ENCODE measurements around the gene TMEM163.
"Not testable (repeated sequence)": the region's sequence is repeated elsewhere in the genome, so short reads cannot be mapped to it uniquely, and the experiment has no call there.

TMEM163 gene

DNA sequence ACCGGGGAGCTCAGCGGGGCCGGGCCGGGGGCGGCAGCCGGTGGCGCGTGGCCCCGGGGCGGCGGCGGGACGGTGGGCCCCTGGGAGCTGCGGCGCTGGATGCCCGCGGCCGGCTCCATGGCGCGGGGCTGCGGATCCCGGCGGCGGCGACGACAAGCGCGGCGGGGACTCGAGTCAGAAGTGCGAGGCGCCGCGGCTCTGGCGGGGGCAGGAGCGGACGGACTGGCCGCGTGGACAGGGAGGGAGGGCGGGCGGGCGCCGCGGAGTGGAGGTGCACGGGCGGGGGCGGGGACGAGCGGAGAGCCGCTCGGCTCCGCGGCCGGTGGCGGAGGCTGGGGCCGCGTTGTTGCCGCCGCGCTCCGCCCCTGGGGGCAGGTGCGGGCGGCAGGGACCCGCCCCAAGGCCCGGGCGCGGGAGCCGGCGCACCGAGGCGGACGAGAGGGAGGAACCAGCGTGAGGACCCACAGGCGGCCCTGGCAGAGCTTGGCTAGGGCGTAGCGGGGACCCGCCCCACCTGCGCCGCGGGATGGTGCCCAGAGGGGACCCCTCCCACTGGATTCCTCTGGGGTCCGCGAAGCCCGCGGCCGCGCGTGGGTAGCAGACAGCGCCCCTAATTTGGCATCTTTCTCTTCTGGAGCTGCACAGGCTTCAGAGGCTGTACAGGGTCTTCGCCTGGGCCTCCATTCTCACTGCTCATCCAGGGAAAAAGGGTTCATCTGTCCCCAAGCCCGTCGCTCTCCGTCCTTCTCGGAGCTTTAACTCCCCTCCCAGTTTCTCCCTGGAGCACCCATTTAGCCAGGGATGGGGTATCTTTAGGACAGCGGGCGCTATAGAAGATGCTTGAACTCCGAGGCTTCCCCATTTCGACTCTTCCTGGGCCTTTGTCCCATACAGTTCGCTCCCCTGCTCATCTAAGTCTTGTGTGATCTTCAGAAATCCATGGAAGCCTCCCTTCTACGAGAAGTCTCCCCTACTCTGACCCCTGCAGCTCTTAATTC lies at the start of gene TMEM163:
Gene TMEM163 (minus strand): TSS at position 184 of the 998 bp plus-strand sequence.
- DNase-seq (ENCODE audit: low spot score) = no peak

DNA sequence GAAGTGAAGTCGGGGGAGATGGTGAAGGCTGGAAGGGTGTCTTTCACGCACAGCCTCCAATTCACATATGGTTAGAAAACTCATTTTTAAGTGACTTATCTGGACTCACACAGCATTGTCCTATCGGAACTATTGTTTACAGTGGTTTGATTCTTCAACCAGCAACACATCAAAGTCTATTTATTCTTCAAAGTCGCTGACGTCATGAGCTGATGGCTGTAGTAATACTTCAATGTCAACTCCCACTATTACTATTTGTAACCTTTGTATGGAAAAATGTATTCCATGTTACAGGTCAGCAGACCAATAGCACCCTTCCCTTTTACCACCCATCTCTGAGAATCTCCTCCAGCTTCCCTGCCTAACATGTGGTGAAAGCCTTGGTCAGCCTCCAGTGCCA lies 47.8 kb upstream of the TMEM163 start:
- no peak for DNase-seq (ENCODE audit: low spot score)

DNA sequence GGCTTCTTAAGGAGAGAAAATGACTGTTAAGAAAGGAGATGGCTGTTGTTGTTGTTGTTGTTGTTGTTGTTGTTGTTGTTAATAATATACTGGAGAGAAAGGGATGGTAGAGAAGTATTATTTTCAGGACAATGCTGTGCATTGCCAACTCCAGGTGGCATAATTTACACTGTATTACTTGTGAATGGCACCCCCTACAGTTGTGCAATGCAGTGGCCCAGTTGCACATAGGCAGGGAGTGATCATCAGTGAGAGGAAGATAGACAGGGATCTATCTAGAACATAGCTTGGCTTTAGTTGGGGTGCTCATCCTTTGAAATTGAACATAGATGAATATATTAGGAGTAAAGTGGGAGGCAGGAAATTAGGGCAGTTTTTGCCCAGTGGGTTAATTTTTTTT lies 47.2 kb upstream of the TMEM163 start:
- DNase-seq (ENCODE audit: low spot score) = no peak

DNA sequence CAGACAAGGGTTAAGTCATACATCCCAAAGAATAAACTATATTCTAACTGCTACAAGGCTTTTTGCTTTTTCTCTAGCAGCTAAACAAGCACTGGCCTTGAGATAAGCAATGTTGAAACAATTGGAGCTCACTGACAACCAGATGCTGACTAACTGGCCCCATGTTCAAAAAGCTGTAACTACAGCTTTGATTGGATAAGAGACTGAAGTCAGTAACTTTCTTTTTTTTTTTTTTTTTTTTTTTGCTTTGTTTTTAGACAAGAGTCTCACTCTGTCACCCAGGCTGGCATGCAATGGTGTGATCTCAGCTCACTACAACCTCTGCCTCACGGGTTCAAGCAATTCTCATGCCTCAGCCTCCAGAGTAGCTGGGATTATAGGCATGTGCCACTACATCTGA lies 45.4 kb upstream of the TMEM163 start:
- DNase-seq (ENCODE audit: low spot score) = no peak

DNA sequence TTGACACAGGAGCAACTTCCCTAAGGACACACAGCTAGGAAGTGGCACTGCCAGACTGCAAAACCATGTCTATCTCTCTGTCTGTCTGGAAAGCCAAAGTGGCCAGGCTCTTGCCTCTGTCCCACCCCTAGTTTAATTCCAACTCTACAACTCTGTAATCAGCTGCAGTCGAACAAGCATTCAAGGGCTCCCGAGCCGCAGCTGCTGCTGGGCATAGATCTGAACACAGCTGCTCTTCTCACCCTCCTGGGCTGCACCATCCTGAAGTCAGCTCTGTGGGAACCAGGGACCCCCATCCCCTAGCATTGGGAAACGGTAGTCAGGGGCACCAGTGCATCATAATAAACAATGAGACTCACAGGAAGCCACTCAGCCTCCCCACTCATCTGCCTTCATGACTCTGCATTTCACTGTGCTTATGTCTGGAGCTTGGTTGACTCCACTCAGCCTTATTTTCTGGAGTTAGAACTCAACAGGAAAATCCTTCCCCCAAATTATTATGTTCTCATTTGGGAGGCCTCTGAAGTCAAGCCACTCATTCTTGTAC lies 44.4 kb upstream of the TMEM163 start:
- DNase-seq (ENCODE audit: low spot score) = no peak

DNA sequence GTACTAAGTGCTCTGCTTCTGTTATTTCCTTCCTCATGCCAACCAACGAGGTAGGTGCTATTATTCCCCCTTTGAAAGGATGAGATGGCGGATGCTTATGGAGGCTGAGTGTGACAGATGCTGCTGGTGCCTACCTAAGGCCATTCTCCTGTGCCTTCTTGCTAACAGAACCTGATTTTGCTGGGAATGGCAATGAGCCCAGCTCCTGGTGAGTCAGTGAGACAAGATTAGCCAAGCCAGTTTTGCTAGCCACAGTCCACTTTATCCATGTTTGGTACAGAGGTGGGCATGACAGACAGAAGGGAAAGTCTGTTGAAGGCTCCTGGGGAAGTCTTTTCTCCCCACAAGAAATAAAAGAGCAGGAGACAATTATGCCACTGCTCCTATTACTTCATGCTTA lies 43.7 kb upstream of the TMEM163 start:
- no peak for DNase-seq (ENCODE audit: low spot score)

DNA sequence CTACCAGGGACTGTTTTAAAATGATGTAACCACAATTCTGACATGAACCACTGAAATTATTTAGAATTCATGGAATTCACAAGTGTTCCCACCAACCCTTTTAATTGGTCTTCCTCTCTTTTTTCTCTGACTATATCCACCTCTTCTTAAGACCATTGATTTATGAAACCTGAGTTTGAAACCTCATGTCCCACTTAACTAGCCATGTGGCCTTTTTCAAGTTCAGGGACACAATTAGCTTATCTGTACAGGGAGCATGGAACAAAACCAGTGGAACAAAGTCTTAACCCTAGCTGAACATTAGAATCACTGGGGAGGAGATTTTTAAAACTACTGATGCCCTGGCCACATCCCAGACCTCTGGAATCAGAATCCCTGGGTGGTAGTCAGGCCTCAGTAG lies 41.6 kb upstream of the TMEM163 start:
- no peak for DNase-seq (ENCODE audit: low spot score)

DNA sequence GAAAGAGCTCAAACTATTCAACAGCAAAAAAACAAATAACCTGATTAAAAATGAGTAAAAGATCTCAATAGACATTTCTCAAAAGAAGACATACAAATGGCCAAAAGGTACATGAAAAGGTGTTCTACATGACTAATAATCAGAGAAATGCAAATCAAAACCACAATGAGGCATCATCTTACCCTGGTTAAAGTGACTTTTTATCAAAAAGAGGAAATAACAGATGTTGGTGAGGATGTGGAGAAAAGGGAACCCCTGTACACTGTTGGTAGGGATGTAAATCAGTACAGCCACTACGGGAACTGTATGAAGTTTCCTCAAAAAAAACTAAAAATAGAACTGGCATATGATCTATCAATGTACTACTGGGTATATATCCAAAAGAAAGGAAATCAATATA lies 39.8 kb upstream of the TMEM163 start:
- DNase-seq (ENCODE audit: low spot score) = no peak

DNA sequence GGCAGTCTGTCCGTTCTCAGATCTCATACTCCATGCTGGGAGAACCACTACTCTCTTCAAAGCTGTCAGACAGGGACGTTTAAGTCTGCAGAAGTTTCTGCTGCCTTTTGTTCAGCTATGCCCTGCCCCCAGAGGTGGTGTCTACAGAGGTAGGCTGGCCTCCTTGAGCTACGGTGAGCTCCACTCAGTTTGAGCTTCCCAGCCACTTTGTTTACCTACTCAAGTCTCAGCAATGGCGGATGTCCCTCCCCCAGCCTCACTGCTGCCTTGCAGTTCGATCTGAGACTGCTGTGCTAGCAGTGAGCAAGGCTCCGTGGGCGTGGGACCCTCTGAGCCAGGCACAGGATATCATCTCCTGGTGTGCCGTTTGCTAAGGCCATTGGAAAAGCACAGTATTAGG lies 33.2 kb upstream of the TMEM163 start:
- not testable (repeated sequence) for DNase-seq (ENCODE audit: low spot score)

DNA sequence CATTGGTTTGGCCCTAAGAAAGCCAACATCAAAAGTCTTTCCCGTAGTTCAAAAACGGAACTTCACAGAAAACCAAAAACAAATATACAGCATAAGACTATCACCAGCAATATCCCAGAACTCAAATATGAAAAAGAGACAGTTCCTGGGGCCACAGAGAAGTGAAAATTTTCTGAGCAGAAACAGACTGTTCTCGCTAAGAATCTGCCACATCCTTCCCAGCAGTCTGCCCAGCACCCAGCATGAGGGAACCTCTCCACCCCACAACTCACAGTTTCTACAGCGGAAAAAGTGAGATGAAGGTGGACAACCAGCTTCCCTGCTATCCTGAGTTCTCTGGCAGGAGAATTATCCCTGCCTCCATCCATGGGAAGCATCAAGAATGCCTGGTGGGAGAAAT lies 26.7 kb upstream of the TMEM163 start:
- no peak for DNase-seq (ENCODE audit: low spot score)

DNA sequence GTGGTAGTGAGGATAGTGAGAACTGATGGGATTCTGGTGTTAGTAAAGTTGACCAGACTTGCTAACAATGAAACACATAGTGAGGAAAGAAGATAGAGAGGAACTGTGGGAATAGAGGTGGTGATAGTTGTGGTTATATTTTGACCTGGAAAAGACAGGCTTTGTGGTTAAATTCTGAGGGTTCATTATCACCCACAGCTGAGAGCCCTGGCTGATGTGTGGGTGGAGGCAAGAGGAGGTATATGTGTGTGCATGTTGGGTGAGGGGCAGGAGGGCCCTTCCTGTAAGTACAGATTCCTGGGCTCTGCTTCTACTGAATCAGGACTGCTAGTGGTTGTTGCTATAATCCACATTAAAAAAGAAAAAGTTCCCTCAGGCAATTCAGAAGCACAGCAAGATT lies 26.2 kb upstream of the TMEM163 start:
- no peak for DNase-seq (ENCODE audit: low spot score)

DNA sequence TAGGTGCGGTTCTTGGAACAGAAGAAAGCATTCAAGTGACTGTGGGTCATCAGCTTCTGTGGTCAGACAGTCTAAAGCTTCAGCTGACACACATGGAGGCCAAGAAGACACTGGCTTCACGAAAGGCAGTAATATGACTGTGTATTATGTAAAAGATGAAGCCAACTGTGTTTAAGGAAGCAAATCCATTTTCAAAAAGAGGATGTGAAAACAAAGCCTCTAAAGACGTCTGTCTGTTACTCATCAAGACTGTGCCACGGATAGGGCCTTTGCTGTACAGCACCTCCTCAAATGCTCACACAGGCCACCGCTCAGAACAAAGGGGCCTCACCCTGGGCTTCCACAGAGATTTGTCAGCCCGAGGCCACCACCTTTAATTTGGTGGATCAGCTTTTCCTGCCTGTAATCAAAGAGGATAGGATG lies 21.1 kb upstream of the TMEM163 start:
- no peak for DNase-seq (ENCODE audit: low spot score)

DNA sequence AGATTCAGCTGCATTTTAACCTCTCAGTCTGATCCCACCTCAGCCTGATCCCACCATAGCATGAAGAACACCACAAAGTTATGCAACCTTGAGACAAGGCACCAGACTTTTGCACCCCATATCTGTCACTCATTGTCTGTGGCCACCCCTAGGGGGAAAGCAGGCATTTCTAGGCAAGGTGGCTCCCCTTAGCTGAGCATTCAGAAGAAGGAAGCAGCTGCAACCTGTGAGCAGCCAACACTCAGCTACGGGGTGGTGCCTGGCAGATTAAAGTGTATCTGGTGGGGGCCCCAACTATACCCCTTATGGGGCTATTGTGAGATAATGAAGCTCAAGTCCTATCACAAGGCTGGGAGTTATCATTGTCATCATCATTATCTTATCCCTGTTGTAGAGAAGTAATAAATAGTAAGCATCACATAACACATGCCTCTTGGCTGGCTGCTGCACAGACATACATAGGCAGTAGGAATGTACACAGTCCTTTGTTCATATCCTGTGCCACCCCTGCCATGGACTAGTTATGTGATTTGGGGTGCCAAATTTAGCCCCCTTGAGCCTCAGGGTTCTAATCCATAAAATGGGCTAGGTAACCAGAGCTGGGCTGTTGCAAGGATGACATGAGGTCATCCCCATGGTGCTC lies 20.6 kb upstream of the TMEM163 start:
- no peak for DNase-seq (ENCODE audit: low spot score)

DNA sequence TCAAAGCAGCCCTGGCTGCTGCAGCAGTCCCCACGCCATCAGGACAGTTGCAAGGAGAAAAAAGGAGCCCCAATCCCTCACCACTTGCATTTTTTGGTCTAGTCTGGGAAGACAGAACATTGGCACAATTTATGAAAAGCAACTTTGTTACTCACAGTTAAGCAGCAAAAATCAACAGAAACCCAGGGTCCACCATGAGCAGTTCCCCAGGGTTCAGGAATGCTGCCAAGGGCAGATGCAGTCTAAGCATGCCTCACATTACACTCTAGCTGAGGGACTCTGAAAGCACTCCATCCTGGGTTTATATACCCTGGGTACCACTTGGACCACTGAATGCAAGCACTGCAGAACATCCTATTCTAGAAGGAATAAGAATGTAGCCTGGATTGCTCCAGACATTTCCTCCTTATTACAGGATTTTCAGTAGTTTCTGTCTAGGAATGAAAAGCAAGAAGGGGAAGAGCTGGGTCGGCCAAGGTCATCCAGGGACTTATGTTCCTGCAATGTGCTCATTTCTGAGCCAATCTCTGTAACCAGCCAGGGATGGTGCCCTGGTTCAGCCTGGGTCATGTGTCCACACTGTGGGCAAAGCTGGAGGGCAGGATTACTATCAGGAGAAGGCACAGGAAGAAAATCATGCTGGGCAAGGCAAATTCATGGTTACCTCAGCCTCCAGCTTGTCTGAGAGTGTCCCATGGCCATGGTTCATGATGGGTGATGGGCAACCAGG lies 19.5 kb upstream of the TMEM163 start:
- no peak for DNase-seq (ENCODE audit: low spot score)

DNA sequence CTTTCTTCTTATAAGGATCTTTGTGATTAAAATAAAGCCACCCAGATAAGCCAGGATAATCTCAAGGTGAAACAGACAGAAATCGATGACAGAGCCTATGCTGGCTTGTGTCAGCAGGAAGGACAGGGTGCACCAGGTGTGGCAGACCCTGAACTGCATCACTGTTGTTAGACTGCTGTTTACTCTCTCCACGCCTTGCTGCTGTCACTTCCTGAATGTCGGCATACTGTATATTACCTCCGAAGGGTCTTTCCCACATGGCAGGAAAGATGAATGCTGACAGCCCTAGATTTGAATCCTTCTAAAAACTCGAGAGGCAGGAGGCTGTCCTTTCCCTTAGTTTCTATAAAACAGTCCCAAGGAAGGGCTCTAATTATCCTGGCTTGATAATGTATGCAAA lies 18.9 kb upstream of the TMEM163 start:
- no peak for DNase-seq (ENCODE audit: low spot score)

DNA sequence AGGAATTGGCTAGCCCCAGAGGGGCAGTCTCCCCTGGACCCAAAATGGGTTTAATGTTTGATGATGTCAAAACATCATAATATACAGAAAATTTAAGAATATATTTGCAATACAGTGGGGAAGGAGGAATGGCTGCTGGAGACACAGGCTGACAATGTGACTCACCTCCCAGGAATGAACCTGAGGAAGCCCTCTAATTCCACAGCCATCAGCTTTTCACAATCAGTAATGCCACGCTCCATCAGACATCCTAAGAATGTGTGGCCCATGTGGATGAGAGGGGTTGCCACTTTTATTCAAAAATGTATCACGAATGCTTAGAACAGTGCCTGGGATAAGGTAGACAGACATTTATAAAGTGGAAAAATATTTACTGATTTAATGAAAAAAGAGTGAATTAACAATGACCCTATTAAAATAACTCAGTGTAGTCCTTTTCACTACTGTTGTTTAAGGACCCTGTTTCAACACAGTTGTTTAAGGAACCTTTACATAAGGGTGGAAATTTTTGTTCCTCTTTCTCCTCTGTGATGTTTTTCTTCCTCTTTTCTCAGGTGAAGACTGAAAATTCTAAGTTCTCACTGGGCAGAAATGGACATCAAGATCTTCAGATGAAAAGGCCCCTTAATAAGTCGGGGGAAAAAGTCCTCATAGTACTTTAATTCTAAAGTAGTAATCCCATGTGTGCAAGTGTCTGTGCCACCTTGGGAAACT lies 17.5 kb upstream of the TMEM163 start:
- DNase-seq (ENCODE audit: low spot score) = no peak

DNA sequence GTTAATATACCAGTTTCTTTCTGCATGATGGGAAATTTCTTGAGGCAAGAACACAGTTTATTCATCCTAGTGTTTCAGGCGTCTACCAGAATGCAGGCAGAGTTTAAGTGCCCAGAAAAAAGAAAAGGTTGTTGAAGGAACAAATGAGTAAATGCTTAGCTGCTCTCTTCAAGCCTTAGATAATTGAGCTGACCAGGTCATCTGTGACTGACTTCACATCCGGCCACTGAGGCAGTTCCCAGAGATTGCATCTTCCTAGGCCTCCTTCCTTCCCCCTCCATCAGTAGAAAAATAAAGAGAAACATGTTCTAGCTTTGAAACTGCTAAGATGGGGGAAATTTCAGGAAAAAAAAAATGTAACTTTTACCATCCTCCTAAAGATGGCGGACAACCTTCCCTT lies 9.4 kb upstream of the TMEM163 start:
- DNase-seq (ENCODE audit: low spot score) = no peak

DNA sequence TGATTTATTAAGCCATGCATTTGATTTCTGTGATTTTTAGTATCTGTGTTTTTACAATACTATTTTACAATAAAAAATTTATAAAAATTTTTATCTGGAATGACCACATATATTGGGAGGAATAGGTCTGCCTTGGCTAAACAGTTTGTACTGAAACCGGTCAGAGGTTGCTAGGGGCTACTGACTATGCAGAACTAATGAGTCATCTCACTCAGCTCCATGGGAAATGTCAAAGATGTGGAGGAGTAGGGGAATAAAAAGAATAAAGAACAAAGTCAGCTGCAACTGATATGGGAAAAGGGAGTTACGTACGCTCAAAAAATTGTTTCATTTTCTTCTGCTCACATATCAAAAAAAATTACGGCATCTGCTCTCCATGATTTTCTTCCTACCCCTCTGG lies 8.6 kb upstream of the TMEM163 start:
- no peak for DNase-seq (ENCODE audit: low spot score)

DNA sequence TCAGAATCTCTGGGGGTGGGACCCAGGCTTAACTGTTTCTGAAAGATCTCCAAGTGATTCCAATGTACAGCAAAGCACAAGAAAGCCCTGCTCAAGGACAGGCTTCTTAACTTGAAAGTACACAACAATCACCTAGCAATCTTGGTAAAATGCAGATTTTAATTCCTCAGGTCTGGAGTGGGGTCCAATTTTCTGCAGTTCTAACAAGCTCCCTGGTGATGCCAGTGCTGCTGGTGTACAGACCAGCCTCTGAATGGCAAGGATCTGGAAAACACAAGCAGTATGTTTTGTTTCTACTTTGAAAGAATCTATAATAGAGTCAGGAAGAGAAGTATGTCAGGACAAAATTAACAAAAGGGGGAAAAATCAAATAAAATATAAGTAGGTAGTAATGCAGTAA lies 7.8 kb upstream of the TMEM163 start:
- DNase-seq (ENCODE audit: low spot score) = no peak

DNA sequence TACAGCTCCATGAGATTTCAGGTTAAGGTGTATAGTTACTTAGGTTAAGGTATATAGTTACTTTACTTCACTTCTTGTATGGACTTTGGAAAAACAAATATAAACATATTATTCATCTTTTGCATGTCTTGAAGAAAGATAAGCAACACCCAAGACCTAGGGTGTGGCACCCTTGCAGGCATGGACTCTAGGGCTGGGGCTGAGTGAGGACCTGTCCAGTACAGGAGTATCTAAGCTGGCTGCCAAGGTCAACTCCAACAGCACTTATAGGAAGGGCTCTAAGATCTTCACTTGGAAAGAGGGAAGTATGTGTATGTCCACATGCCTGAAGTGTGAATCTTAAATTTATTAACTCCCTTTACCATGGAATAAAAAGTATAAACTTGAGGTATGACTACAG lies 7.1 kb upstream of the TMEM163 start:
- no peak for DNase-seq (ENCODE audit: low spot score)

DNA sequence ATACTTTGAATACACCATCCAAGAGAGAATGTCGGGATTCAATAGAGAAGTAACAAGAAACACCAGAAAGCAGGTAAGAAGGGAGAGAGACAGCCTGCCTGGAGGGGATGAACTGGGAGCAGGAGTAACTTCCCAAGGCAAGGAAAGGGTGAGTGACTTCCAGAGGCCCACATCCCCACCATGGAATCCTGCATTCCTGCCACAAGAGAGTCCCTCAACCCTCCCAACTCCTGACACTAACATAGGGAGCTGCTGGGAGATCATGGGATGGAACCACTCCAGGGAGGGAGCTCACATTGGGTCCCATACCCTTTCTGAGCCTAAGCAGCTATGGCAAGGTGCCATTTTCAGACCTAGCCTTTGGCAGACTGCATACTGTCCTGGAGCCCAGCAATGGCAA lies 5.5 kb upstream of the TMEM163 start:
- no peak for DNase-seq (ENCODE audit: low spot score)

DNA sequence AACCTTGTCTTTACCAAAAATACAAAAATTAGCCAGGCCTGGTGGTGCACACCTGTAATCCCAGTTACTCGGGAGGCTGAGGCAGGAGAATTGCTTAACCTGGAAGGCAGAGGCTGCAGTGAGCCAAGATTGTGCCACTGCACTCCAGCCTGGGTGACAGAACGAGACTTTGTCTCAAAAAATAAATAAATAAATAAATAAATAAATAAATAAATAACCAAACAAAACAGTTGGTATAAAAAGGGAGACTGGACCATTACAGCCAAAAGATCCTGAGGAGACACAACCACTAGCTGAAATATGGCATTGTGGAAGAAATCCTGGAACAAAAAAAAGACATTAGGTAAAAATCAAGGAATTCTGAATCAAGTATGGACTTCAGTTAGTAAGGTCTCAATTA lies 4.9 kb upstream of the TMEM163 start:
- DNase-seq (ENCODE audit: low spot score) = not testable (repeated sequence)

All from hematopoietic multipotent progenitor cell treated with erythropoietin and hydrocortisone succinate and interleukin-3 and kit ligand, for 17 days (in vitro differentiated cells).